ENCODE data around the gene PPP1R11. TPM values are rescaled to one million over a fixed set of nuclear protein-coding genes. Genes with fewer than 3 reads are reported as not detected.

The PPP1R11 gene
- total and polyA plus RNA-seq, 9 of the 15 experiments (the other 6 are each of a cell fraction or from before 2014, with no cell fraction given): 17.8 to 94.8 (median 44.6) TPM

DNA sequence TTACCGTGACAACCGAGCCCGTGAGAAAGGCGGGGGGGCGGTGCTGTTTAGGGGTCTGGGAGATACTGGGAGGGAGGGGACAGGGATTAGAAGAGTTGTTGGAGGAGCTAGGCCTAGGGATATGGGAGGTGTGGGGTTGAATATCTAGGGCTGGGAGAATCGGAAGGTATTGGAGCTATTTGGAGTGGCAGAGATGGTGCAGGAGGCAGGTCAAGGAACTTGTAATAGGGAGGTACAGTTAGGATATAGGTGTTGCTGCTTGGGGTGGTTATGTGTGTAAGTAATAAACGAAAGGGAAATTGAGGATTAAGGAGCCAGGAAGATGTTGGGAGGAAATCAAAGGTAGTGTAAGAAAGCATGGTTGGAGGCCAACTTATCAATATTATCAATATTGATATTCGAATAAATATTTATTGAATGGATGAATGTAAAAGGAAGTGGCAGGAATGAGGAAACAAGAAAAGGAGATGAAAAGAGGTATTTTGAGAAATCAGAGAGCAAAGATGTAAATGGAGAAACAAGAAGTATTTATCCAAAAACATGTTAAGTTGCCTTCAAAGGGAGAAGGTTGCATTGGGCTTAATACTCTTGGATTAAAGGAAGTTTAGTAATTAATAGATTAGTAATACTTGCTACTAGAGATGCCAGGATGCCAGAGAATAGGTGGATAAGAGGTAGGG is 602 bp downstream of the PPP1R11 start (continued):
- TF ChIP-seq CBX2 (IDR thresholded peaks at IDR 0.05; ENCODE audit: insufficient read depth, low read length, poor library complexity, severe bottlenecking) (no peak), CTBP1 (IDR thresholded peaks at IDR 0.05; ENCODE audit: borderline replicate concordance) (no peak), MEIS2 (IDR thresholded peaks at IDR 0.05; ENCODE audit: partially characterized antibody) (no peak), RUNX1 (IDR thresholded peaks at IDR 0.05; ENCODE audit: low read depth) (no peak), ZNF445 (CRISPR knock-in tag; IDR thresholded peaks at IDR 0.05; ENCODE audit: low read depth) (no peak), ARID3A (IDR thresholded peaks at IDR 0.05; ENCODE audit: borderline replicate concordance, low read depth, low read length) (no peak), ZNF57 (CRISPR knock-in tag; IDR thresholded peaks at IDR 0.05) (no peak), POU5F1 (IDR thresholded peaks at IDR 0.05; ENCODE audit: borderline replicate concordance, low read depth, low read length, partially characterized antibody) (no peak), WHSC1 (IDR thresholded peaks at IDR 0.05; ENCODE audit: low read length) (no peak), GABPB2 (CRISPR knock-in tag; conservative IDR thresholded peaks at IDR 0.05) (no peak), CAMTA2 (CRISPR knock-in tag; conservative IDR thresholded peaks at IDR 0.05) (no peak), NR2C1 (IDR thresholded peaks at IDR 0.05) (no peak), NR2C1 (tag; IDR thresholded peaks at IDR 0.05) (no peak), KLF10 (CRISPR knock-in tag; IDR thresholded peaks at IDR 0.05) (no peak), LARP7 (IDR thresholded peaks at IDR 0.05) (peak; percentile 85; the same call in 1 of the 2 replicates), ZNF311 (CRISPR knock-in tag; IDR thresholded peaks at IDR 0.05) (no peak), MXI1 (IDR thresholded peaks at IDR 0.05; ENCODE audit: low read depth, low read length) (no peak)
- TF ChIP-seq, protein P1, sequence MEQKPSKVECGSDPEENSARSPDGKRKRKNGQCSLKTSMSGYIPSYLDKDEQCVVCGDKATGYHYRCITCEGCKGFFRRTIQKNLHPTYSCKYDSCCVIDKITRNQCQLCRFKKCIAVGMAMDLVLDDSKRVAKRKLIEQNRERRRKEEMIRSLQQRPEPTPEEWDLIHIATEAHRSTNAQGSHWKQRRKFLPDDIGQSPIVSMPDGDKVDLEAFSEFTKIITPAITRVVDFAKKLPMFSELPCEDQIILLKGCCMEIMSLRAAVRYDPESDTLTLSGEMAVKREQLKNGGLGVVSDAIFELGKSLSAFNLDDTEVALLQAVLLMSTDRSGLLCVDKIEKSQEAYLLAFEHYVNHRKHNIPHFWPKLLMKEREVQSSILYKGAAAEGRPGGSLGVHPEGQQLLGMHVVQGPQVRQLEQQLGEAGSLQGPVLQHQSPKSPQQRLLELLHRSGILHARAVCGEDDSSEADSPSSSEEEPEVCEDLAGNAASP (IDR thresholded peaks at IDR 0.05): no peak
- TF ChIP-seq, protein P2, sequence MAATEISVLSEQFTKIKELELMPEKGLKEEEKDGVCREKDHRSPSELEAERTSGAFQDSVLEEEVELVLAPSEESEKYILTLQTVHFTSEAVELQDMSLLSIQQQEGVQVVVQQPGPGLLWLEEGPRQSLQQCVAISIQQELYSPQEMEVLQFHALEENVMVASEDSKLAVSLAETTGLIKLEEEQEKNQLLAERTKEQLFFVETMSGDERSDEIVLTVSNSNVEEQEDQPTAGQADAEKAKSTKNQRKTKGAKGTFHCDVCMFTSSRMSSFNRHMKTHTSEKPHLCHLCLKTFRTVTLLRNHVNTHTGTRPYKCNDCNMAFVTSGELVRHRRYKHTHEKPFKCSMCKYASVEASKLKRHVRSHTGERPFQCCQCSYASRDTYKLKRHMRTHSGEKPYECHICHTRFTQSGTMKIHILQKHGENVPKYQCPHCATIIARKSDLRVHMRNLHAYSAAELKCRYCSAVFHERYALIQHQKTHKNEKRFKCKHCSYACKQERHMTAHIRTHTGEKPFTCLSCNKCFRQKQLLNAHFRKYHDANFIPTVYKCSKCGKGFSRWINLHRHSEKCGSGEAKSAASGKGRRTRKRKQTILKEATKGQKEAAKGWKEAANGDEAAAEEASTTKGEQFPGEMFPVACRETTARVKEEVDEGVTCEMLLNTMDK (IDR thresholded peaks at IDR 0.05; ENCODE audit: borderline replicate concordance, insufficient read depth, low read depth, low read length, poor library complexity, severe bottlenecking): no peak
